ACC112 (cell line): ENCODE results near the gene RAB43.
"Not testable (repeated sequence)": the region's sequence is repeated elsewhere in the genome, so short reads cannot be mapped to it uniquely, and the experiment has no call there.

ENCODE experiments used
- H2AFZ ChIP-seq: fragments of 200-600 bp; sonication (generic); one replicate; pipeline ENCODE4 v1.6.0; 2017; ENCODE audit warnings: antibody characterized with exemption, low read length; ENCODE audit not compliant: unreplicated experiment
- H3K27ac ChIP-seq: fragments of 200-600 bp; sonication (generic); 2 replicates; pipeline ENCODE4 v1.5.1; 2014; ENCODE audit warnings: low read depth, mild to moderate bottlenecking, antibody characterized with exemption, low read length, moderate library complexity
- H3K27me3 ChIP-seq: fragments of 200-600 bp; sonication (generic); 2 replicates; pipeline ENCODE4 v1.6.1; 2014; ENCODE audit warnings: mild to moderate bottlenecking, antibody characterized with exemption, low read length, moderate library complexity, mixed read lengths; ENCODE audit not compliant: insufficient read depth
- H3K36me3 ChIP-seq: fragments of 200-600 bp; sonication (generic); 2 replicates; pipeline ENCODE4 v1.6.1; 2016; ENCODE audit warnings: mild to moderate bottlenecking, antibody characterized with exemption, low read length, moderate library complexity, mixed read lengths; ENCODE audit not compliant: insufficient read depth
- H3K4me1 ChIP-seq: fragments of 200-600 bp; sonication (generic); one replicate; pipeline ENCODE4 v1.6.1; 2016; ENCODE audit warnings: low read length, mixed read lengths; ENCODE audit not compliant: insufficient read depth, unreplicated experiment, control insufficient read depth
- H3K4me3 ChIP-seq: fragments of 200-600 bp; sonication (generic); 2 replicates; pipeline ENCODE4 v1.5.1; 2014; ENCODE audit warnings: mild to moderate bottlenecking, low read depth, low read length
- H3K79me2 ChIP-seq: fragments of 200-600 bp; sonication (generic); one replicate; pipeline ENCODE4 v1.6.0; 2016; ENCODE audit warnings: low read length; ENCODE audit not compliant: control insufficient read depth, unreplicated experiment, insufficient read depth

RAB43 gene

GRCh38 chr3:129088312-129088711, 33.3 kb downstream of the RAB43 start:
- not testable (repeated sequence) for H3K36me3 ChIP-seq, H3K27me3 ChIP-seq, H3K79me2 ChIP-seq, H3K4me1 ChIP-seq, H3K4me3 ChIP-seq, H2AFZ ChIP-seq, H3K27ac ChIP-seq

GRCh38 chr3:129087904-129088303, 33.7 kb downstream of the RAB43 start:
- H3K4me1 ChIP-seq, H3K79me2 ChIP-seq, H3K36me3 ChIP-seq, H3K27me3 ChIP-seq, H3K4me3 ChIP-seq, H3K27ac ChIP-seq, H2AFZ ChIP-seq: not testable (repeated sequence)

GRCh38 chr3:129087138-129087702, 34.4 kb downstream of the RAB43 start:
- H3K27ac ChIP-seq, result no peak overlapping the region
- no peak overlapping the region for H2AFZ ChIP-seq
- no peaks in the 10 kb centered on the region for H3K36me3 ChIP-seq
- no peaks in the 10 kb centered on the region for H3K79me2 ChIP-seq
- peaks cover 4% of the 10 kb centered on the region for H3K4me1 ChIP-seq
- H3K4me3 ChIP-seq, result no peak overlapping the region
- H3K27me3 ChIP-seq, result no peaks in the 10 kb centered on the region

- H3K4me1 ChIP-seq, result peaks cover 4% of the 10 kb centered on the region
- H3K27me3 ChIP-seq, result no peaks in the 10 kb centered on the region
- no peak overlapping the region for H3K4me3 ChIP-seq
- H3K79me2 ChIP-seq, result no peaks in the 10 kb centered on the region
- H2AFZ ChIP-seq, result no peak overlapping the region
- H3K36me3 ChIP-seq, result no peaks in the 10 kb centered on the region
- H3K27ac ChIP-seq, result no peak overlapping the region
Measured at GRCh38 chr3:129085818-129086217, 35.8 kb downstream of the RAB43 start.

- Histone ChIP-seq H2AFZ (no peak overlapping the region), H3K4me1 (peaks cover 4% of the 10 kb centered on the region), H3K27ac (no peak overlapping the region), H3K27me3 (no peaks in the 10 kb centered on the region), H3K36me3 (no peaks in the 10 kb centered on the region), H3K4me3 (no peak overlapping the region), H3K79me2 (no peaks in the 10 kb centered on the region)
Measured at GRCh38 chr3:129085165-129085715, 36.4 kb downstream of the RAB43 start.

- Histone ChIP-seq H3K27me3 (no peaks in the 10 kb centered on the region), H2AFZ (no peak overlapping the region), H3K27ac (no peak overlapping the region), H3K79me2 (no peaks in the 10 kb centered on the region), H3K36me3 (no peaks in the 10 kb centered on the region), H3K4me3 (no peak overlapping the region), H3K4me1 (peaks cover 4% of the 10 kb centered on the region)
Measured at GRCh38 chr3:129084501-129084900, 37.1 kb downstream of the RAB43 start.

- H3K27me3 ChIP-seq, result no peaks in the 10 kb centered on the region
- no peak overlapping the region for H2AFZ ChIP-seq
- no peaks in the 10 kb centered on the region for H3K36me3 ChIP-seq
- no peak overlapping the region for H3K27ac ChIP-seq
- no peak overlapping the region for H3K4me3 ChIP-seq
- peaks cover 1% of the 10 kb centered on the region for H3K4me1 ChIP-seq
- no peaks in the 10 kb centered on the region for H3K79me2 ChIP-seq
Measured at GRCh38 chr3:129082026-129082425, 39.6 kb downstream of the RAB43 start.

- Histone ChIP-seq H3K4me1 (peaks cover 4% of the 10 kb centered on the region), H3K27ac (no peak overlapping the region), H3K27me3 (no peaks in the 10 kb centered on the region), H3K79me2 (no peaks in the 10 kb centered on the region), H3K36me3 (no peaks in the 10 kb centered on the region), H2AFZ (no peak overlapping the region), H3K4me3 (no peak overlapping the region)
Measured at GRCh38 chr3:129081503-129081902, 40.1 kb downstream of the RAB43 start.

GRCh38 chr3:129078510-129078909, 43.1 kb downstream of the RAB43 start:
- Histone ChIP-seq H3K27me3 (no peaks in the 10 kb centered on the region), H2AFZ (no peak overlapping the region), H3K36me3 (no peaks in the 10 kb centered on the region)

GRCh38 chr3:129077222-129077621, 44.4 kb downstream of the RAB43 start:
- Histone ChIP-seq H3K4me1 (peaks cover 4% of the 10 kb centered on the region), H3K36me3 (no peaks in the 10 kb centered on the region), H3K27me3 (no peaks in the 10 kb centered on the region), H2AFZ (no peak overlapping the region), H3K27ac (0 out of 2 replicates have a peak overlapping the region, but pooled peaks have one; percentile 28), H3K79me2 (no peaks in the 10 kb centered on the region), H3K4me3 (no peak overlapping the region)

More at GRCh38 chr3:129078510-129078909, 43.1 kb downstream of the RAB43 start:
- Histone ChIP-seq H3K4me1 (peaks cover 4% of the 10 kb centered on the region), H3K79me2 (no peaks in the 10 kb centered on the region), H3K27ac (no peak overlapping the region), H3K4me3 (no peak overlapping the region)

- H2AFZ ChIP-seq, result no peak overlapping the region
- no peak overlapping the region for H3K4me3 ChIP-seq
- no peaks in the 10 kb centered on the region for H3K27me3 ChIP-seq
- H3K4me1 ChIP-seq, result no peaks in the 10 kb centered on the region
- no peaks in the 10 kb centered on the region for H3K79me2 ChIP-seq
- H3K36me3 ChIP-seq, result no peaks in the 10 kb centered on the region
- H3K27ac ChIP-seq, result no peak overlapping the region
Measured at GRCh38 chr3:129070086-129070885, 51.3 kb downstream of the RAB43 start.
